CD4-positive, alpha-beta T cell treated with Interferon gamma for 1 hour (primary cell): ENCODE measurements around the gene TAGLN.

Source experiments
- DNase-seq: peaks from one replicate; pipeline ENCODE4 v3.0.0-alpha.2; 2020

TAGLN gene

DNA sequence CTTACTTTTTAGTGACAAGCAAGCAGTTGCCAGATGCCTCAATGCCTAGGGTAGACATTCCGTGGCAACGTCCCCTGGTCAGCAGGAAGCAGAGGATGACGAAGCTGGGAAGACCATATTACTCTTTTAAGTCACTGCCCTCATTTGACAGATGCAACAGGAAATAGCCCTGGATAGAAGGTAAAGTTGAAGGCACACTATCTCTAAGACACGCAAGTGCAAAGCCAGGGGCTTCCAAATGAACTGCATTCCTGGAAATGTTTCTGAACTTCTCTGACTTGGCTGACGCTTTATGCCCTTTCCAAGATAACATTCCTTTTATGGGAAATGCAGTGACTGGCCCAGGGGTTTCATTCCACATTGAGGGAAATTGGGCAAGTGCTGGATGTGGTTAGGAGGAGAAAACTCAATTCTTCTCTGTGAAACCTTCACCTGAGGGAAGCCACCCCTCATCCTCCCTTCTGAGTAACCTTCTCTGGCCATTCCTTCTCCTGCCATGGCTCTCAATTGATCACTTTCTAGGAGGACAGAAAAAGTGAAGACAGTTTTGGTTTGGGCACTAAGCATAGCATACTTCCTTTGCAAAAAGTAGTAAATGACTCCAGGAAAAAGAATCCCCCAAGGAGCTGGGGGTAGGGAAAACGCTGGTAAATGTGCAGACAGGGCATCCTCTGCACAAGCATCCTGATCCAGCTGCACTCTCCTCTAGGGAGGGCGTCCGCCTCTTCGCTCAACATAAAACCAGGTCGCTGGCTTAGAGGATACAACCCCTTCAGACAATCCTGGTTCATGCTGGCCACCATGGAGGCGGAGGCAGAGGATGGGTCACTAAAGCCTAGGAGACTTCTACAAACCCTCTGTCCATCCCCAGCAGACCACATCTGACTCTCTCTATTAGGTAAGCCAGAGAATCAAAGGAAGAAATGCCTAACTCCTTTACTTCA lies 18.2 kb downstream of the TAGLN start:
- DNase-seq, result no peak

DNA sequence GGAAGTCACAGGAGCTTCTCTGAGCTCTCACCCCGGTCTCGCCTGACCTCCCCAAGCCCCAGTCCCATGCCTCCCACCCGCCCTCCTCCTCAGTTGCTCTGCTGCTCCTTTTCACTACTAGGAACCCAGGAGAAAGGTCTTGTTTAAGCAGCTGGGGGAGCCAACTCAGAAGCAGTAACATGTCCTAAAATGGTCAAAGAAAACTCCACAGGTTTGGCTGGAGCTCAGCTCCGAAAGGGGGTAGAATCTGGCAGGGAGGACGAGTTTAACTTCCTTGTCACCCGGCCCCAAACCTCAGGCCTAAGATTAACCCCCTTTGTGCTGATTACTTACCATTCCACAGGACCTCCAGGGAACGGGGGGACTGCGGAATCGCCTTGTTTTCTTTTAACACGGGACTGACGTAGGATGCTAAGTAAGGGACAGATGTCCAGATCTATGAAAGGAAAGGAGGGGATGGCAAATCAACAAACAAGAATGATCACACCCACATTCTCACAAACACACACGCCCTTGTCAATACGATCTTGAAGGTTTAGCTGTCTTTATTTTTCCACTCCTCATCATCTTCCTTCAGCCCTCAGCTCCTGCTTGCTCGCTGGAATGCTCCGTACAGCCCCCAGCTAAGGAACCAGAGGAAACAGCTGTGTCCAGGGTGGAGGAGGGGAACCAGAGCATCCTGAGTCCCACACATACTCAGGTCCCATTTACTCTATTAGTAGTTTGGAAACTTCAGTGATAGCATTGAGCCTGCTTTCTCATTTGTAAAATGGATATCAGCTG lies 19.2 kb downstream of the TAGLN start:
- no peak for DNase-seq

DNA sequence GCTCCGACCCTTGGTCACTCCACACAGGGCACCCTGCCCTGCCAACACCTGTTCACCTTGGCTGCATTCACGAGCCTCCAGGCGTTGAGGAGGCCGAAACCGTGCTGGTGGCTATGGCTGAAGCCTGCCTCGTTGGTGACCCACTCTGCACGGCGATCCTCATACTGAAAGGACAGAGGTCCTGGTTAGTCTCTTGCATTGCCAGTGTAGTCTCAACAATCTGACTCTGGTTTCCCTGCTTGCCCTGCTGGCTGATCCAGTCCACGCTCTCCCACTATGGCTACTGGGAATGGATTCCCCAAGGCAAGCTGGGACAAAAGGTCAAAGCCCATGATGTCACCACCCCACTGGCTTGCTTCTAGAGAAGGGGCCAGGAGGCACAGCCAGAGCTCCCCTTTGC lies 19.8 kb downstream of the TAGLN start:
- no peak for DNase-seq

DNA sequence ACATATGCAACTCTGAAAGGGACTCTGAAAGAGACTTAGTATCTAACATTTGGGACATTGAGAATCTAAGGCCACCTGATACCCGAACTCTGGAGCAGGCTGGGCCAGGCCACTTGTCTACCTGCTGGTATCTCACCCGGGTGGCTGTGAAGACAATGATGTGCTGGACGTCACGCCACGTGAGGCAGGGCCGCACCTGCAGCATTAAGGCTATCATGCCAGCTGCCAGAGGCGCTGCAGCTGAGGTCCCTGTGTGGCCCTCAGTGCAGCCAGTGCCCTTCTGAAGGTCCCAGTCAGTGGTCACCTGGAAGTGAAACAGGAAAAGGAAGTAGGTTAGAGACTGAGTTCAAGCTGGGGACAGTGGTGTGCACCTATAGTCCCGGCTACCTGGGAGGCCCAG lies 20.3 kb downstream of the TAGLN start:
- no peak for DNase-seq

DNA sequence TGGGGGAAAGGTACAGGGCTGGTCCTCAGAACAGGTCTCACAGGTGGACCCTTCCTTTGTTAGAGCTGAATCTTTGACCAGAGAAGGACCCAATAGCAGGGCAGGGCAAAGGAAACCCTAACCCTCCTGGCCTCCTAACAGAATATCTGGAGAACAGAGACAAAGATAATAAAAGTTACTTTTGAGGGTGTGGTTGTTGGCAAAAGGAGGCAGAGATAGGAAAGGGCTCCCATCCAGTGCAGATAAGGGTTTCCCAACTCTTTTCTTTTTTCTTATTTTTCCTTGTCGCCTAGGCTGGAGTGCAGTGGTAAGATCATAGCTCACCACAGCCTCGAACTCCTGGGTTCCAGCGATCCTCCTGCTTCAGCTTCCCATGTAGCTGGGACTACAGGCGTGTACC lies 20.8 kb downstream of the TAGLN start:
- DNase-seq, result no peak

DNA sequence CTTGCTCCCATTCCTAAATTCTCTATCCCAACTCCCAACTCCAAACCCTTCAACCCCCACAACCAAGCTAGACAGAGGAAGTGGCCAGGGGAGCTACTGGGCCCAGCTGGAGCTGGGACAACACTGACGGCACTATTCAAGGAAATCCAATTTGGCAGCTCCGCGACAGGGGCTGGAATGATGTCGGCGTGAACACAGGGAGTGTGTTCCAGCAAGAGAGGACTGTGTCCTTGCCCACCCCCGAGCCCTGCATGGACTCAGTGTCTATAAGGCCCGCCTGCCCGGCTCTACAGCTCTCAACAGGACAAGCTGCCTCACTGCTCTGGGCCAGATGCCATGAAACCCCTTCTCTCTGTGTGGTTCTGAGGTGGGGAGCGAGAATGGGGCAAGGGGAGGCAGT lies 21.4 kb downstream of the TAGLN start:
- no peak for DNase-seq

DNA sequence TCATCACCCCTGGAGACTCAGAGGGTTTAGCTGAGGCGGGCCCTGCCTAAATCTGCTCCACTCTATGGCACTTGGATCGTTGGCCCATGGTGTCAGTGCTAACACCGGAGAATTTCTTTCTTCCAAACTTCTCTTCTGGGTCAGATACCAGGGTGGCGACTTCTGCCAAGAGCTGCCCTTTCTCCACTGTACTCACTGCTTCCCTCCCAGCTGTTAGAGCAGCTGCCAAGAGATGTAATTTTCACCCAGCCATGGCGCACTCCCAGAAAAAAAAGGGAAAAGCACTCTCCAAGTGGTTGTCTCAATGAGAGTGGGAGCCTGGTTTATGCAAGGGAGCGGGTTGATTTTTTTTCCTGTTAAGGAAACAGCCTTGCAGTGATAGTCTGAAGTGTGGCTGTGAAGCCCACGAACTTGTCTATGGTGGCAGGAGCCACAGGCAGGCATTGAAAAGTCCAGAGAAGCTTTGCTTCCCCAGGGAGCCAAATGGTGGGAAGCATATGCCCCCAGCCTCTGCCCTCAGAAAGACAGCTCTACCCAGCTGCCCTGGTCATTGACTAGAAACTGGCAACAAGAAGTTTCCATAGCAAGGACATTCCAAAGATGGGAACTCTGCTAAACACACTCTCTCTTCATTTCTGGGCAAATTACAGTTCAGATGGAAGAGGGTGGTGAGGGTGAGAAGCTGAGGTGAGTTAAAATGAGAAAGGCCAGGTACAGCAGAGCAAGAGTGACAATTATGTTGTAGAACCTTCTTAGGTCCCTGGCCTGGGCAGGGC lies 22.0 kb downstream of the TAGLN start:
- no peak for DNase-seq

DNA sequence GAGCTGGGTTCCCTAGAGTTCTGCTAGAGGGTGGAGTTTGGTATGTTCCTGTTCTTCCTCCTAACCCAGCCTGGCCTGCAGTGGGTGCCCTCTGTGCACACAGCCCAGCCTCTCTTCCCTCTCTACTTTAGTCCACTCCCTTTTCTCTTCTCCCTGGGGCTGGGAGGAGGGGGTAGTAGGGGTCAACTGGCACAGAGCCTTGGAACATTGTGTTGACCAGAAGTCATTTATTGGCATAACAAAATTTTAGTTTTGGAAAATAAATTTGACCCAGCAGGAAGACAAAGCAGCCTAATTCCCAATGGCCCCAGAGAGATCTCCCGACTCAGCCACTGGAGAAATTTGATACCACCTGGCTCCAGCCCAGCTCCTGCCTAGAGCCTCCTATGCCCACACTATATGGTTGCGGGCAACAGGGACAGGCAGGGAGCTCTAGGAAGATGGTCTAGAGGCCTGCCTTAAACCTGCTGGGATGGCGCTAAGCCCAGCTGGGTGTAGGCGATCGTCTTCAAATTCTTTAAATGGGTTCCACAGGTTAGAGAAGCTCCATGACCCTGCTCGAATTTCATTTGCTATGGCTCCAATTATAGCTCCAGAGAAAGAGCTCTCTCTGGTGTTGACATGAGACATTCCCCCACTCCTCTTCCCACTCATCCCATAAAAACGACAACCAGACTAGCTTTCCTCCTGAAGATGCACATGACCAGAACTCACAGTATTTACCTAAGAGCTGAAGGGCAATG lies 22.8 kb downstream of the TAGLN start:
- no peak for DNase-seq

DNA sequence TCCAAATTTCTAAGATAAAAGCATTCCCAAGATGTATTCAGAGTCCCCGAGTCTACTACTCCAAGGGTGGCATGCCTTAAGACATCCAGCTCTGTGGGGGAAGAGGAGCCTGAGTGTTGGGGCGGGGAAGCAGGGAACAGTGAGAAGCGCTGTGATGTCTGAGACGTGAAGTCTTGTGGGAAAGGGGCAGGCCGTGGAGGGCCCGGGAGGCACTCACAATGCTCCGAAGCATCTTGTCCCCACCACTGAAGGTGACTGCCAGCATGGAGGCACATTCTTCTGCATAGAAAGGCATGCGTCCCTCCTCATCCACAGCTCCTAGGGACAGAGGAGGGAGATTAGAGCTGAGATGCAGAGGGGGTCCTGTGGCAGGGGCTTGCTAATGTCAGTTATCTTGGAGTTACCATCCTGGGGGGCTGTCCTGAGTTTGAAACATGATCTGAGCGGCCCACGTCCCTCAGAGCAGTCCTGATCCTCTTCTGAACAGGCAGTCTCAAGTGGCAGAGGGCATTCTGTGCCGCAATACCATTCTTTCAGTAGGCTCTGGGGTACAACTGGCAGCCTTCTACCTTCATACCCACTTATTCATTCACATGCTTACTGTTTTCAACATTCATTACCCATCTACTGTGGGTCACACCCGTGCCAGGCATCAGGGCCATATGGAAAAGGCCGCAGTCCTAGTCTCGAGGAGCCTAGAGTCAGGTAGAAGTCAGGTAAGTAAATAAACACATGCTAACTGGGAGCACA lies 24.0 kb downstream of the TAGLN start:
- DNase-seq, result no peak

DNA sequence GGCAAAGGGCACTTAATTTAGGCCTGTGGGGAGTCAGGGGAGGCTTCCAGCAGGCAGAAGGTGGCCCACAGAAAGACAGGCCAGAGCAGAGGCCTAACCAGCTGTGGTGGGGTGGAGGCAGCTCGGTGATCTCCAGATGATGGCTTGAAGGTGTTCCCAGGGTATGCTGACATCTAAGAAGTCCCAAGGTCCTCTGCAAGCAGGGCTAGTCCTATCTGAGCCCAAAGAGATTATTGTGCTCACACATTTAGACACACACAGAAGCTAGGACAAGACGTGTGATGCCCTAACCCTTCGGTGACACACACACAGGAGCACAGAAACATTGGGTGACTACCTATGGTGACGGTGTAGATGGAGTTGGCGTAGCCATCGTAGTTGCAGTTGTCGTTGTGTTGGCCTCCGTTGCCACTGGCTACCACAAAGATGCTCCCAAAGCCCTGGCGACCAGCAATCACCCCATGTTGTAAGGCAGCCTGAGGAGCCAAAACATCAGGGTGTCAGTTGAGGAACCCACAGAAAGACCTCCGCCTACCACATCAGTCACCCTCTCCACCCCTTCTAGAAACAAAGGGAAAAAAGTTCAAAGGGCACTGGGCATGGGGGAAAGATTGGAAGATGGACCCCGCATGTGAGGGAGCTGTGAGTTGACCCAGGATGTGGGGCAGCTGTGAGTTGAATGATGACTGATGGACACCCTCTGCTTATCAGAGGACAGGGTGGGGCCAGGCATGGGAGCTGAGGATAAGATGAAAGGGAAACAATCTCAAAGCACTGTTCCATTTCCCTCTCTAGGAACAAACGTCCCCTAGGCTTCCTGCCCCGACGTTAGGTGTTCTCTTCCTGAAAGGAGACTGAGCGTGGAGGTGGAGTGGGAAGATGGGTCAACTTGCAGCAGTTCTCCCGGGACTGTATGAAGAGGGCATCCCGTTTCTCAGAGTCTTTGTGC lies 24.8 kb downstream of the TAGLN start:
- DNase-seq, result no peak

DNA sequence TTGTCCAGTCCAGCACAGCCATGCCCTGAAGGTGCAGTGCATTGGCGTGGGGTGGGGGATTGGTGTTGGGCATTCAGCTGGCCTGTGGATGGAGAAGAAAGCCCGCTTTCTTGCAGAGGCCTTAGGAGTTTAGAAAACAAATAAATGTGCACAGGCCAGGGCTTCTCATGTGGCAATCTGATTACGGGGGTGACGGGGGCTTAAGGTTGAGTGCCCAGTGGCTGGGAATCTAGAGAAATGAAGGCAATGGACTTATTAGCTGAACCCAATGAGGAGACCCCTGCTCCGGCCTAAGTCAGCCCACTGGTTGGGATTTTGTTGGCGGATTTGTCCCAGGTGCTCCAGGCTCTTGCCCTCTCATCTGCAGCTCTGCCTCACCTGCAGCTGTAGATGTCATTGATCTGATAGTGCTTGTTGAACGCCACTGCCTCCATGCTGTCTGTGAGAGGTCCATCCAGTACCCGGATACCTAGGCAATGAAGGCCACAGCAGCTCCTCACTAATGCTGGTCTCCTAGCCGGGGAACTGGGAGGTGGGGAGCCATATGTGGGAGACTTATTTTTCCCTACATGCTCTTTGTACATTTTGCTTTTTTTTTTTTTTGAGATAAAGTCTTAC lies 26.5 kb downstream of the TAGLN start:
- DNase-seq, result no peak

DNA sequence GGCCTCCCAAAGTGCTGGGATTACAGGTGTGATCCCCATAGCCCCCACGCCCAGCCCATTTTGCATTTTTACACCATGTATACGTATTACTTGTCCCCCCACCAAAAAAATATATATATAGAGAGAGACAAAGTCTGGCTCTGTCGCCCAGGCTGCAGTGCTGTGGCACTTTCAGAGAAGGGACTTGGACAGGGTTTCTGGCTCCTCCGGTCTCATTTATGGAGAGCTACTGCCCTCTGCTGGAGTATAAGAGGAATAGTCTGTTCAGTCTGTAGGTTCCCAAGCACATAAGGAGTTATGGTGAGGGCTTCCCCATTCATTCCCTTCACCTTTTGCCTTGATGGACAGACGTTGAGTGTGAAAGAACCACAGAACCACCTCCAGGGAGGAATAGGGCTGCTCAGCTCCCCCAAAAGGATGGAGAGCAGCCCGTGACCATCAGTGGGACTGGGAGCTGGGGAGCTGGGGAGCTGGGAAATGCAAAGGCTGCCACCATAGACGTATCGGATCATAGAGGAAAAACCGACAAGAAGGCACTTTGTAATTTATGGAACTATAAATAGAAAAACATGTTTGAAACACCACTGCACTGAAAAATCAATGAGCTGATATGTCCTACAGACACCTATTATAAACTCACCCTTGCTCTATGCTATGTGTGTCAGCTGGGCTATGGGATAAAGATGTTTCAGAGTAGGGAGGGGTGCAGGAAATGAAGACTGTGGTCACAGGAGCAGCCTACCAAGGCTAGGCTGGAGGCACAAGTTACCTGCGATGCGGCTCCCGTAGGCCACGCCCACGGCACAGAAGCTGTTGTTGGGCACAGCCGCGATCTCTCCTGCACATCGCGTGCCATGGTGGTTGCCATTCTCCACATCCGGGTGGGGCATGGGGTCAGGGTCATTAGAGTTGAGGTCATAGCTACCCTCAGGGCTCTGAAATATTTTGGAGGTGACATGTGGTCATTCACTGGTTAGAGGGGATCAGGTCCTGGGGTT lies 27.5 kb downstream of the TAGLN start:
- peak; percentile 57 for DNase-seq

DNA sequence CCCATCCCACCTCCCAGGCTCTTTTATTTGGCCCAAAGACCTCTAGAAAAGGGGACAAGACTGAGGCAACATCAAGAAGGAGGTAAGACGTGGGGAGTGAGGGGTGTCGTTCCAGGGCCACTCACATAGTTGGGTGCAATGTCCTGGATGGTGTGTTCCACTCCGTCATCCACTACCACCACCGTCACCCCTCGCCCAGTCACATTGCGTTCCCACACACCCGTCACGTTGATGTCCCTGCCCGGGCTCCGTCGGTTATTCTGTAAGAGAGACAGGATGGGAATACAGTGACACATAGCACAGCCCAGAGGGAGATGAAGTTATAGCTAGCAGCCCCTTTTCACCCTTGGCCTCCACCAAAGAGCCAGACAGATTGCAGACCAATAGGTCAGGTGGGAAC lies 28.9 kb downstream of the TAGLN start:
- no peak for DNase-seq

DNA sequence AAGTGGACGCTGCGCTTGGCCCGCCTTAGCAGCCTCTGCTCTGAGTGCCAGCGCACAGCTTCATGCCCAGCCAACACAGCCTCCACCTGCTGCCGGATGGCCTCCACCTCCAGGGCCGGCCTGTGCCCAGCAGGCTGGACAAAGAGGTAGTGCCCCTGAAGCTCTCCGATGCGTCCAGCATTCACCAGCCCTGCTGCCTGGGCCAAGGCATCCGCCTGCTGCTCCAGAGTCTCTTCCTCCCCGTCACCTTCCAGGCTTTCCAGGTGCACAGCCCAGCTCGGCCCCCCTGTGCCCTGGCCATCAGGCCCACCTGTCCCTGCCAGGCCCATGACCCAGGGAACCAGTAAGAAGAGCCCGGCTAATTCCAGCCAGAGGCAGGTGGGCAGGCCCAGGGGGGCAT lies 30.2 kb downstream of the TAGLN start:
- no peak for DNase-seq

DNA sequence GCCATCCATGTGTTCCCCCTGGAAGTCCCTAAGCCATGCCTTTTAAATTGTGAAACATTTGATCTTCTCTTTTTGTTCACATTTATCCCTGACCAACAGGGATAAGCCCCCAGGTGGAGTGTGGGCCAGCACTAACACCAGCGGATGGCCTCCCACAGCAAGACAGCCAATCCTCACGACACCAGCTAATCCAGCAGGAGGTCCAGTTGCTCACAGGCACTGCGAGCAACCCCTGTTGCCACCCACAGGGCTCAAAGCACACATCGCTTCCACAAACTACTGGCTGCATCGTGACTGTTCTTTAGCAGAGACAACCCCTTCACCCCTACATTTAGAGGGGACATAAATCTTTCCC lies 30.7 kb downstream of the TAGLN start:
- no peak for DNase-seq

DNA sequence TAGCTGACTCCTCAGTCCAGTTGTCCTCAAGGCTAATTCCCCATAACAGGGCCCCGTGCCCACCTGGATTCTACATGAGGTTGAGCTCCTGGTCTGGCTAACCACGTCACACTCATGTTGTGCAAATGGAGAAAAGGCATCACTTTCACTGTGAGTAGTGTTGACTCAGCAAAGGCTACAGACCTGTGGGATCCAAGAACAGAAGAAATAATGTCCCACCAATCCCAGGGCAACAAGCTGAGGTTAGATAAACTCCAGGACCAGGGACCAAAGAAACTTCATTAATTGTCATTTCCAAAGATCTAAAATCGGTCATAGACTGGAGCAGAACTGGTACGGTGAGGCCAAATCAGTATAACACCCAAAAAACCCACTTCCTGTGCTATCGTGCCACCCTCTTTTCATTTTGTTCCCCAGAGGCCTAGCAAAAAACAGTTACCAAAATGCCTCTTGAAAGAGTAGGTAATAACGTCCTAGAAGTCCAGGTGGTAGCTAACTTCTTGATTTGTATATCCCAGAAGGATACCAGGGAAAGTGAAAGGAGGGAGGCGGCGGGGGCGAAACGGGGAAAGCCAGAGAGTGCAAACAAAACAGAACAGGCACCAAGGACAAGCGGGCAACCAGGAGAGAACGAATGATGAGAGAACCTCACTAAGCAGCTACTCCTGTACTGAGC lies 31.3 kb downstream of the TAGLN start:
- no peak for DNase-seq

DNA sequence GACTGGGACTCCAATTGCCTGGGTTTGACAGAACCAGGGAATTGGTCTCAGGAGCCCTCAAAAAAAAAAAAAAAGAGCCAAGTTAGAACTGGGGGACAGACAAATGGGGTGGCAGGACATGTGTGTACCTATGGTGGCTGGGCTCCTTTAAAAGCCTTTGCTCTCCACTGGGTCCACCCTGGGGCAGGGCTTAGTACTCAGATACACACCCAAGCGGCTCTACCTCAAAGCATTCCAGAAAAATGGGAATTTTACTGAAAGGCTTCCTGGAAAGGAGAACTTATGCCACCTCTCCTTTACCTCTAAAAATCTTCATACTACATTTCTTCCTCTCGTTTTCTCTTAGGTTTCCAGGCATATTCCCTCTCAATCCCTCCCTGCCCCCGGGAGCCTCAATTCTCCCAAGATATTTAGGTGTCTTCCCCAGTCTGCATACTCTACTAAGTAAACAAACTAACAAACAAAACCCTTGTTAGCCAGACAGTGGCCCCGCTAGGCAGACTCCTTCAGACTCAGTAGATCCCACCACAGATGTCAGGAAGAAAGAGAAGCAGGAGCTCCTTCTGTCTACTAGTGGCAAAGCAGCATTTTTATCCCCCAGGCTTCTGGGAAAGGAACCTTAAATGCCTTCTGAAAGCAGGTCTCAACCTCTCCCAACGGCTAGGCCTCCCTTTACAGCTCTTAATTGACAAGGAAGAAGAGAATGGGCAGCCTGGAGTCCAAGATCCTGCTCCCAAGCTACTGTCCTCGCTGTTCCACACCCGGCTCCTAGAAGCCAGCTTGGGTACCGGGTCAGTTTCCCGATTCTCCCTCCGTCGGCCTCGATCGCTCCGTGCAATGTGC lies 32.0 kb downstream of the TAGLN start:
- DNase-seq, result no peak

DNA sequence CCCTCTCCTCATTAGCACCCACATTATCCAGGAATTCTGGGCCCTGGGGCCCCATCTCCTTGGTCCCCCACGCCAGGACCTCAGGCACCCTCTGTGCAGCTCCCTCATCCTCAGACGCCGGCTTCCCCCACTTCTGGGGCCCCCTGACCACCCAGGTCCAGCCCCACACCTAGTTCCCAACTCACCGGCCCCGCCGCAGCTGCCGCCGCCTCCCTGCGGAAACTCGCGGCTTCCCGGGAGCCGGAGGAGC lies 32.6 kb downstream of the TAGLN start, which contains the start of gene PCSK7:
Gene PCSK7 (minus strand): TSS at position 232 of the 250 bp plus-strand sequence. CDS start 2,229 bp downstream, outside the sequence.
- no peak for DNase-seq
